ENCODE measurements around the gene FAM217B.

FAM217B gene

GRCh38 chr20:59911041-59911440 is 29.1 kb upstream of the FAM217B start:
- no peak overlapping the region for H3K4me3 ChIP-seq (ENCODE audit: low read depth, low read length)
- DNase-seq (ENCODE audit: low read depth): no peak

GRCh38 chr20:59912609-59913008 is 27.6 kb upstream of the FAM217B start:
- TF ChIP-seq CTCF (IDR thresholded peaks at IDR 0.05; ENCODE audit: low read depth, low read length, missing control alignments): no peak
- no peak overlapping the region for H3K4me3 ChIP-seq (ENCODE audit: low read depth, low read length)
- no peak for DNase-seq (ENCODE audit: low read depth)

More at GRCh38 chr20:59911041-59911440, 29.1 kb upstream of the FAM217B start:
- no peak for TF ChIP-seq CTCF (IDR thresholded peaks at IDR 0.05; ENCODE audit: low read depth, low read length, missing control alignments)

GRCh38 chr20:59920944-59921343 is 19.2 kb upstream of the FAM217B start:
- DNase-seq (ENCODE audit: low read depth): no peak
- no peak for TF ChIP-seq CTCF (IDR thresholded peaks at IDR 0.05; ENCODE audit: low read depth, low read length, missing control alignments)
- no peak overlapping the region for H3K4me3 ChIP-seq (ENCODE audit: low read depth, low read length)

GRCh38 chr20:59923514-59923913 is 16.7 kb upstream of the FAM217B start:
- no peak for DNase-seq (ENCODE audit: low read depth)
- no peak for TF ChIP-seq CTCF (IDR thresholded peaks at IDR 0.05; ENCODE audit: low read depth, low read length, missing control alignments)
- H3K4me3 ChIP-seq (ENCODE audit: low read depth, low read length): no peak overlapping the region

- H3K4me3 ChIP-seq (ENCODE audit: low read depth, low read length): no peak overlapping the region
- no peak for DNase-seq (ENCODE audit: low read depth)
- no peak for TF ChIP-seq CTCF (IDR thresholded peaks at IDR 0.05; ENCODE audit: low read depth, low read length, missing control alignments)
These were observed 14.8 kb upstream of the FAM217B start for GRCh38 chr20:59925359-59925758.

GRCh38 chr20:59925899-59926298 is 14.3 kb upstream of the FAM217B start:
- H3K4me3 ChIP-seq (ENCODE audit: low read depth, low read length): no peak overlapping the region
- TF ChIP-seq CTCF (IDR thresholded peaks at IDR 0.05; ENCODE audit: low read depth, low read length, missing control alignments): no peak
- DNase-seq (ENCODE audit: low read depth): no peak

GRCh38 chr20:59931511-59932312 is 8.5 kb upstream of the FAM217B start:
- no peak overlapping the region for H3K4me3 ChIP-seq (ENCODE audit: low read depth, low read length)
- DNase-seq (ENCODE audit: low read depth): no peak
- no peak for TF ChIP-seq CTCF (IDR thresholded peaks at IDR 0.05; ENCODE audit: low read depth, low read length, missing control alignments)
